Fibroblast of gingiva (primary cell): ENCODE measurements around the gene GABRP.
"Not testable (repeated sequence)": the region's sequence is repeated elsewhere in the genome, so short reads cannot be mapped to it uniquely, and the experiment has no call there.

Experiments
- DNase-seq: peaks from one replicate; pipeline ENCODE4 v3.0.0-alpha.2; 2011; ENCODE audit warnings: low read depth

GABRP gene

DNA sequence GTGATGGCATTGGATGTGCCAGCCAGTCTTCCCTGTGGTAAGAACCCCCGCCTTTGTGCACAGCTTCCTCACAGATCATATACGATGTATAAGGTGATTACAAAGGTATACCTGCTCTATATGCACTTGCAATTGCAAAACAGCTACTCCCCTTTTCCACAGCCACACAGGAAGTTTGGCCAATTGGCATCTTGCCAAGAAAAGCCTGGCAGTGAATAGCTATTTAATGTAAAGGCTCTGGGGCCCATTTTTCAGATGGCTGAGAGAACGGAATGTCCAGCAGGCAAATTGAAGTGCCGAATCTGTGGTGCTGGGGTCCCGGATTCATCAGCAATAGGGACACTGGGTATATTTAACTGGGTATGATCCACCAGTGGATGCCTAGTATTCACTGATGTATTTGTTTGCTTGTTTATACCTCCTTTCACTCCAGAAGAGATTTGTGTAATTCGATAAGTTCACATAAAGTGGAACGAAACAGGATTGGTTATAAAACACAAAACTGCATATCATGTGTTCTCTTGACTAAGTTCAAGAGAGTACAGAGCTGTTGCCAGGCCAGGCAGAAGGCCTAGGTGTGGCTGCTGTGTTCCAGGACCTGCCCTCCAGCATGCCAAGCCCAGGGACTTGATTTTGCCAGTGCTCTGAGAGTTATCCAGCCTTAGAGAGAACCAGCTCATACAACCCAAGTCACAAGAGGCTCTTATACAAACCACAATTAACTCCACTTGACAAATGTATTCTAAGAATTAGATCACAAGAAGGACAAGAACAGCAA is 27.7 kb upstream of the GABRP start:
- DNase-seq: no peak

DNA sequence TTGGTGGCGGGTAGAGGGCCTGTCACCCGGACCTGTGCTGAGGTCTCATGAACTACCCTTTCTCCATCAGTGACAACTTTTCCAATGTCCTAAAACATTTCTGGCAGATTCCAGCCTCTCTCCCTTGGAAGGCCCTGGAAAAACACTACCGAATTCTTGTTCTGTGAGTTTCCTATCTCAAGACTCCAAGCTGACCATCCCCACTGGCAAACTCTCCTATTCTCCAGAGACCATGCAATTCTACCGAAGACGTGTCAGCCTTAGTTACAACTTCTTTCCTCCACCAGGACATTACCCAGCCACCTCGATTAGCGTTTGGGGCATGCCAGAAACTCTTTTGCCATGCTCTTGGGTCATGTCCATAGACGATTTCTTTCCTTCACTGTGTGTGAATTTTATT is 26.8 kb upstream of the GABRP start:
- DNase-seq: no peak

- peak; percentile 29 for DNase-seq
Measured at GRCh38 chr5:170757182-170757601, 26.3 kb upstream of the GABRP start.

- DNase-seq: no peak
Measured at GRCh38 chr5:170757669-170758068, 25.9 kb upstream of the GABRP start.

DNA sequence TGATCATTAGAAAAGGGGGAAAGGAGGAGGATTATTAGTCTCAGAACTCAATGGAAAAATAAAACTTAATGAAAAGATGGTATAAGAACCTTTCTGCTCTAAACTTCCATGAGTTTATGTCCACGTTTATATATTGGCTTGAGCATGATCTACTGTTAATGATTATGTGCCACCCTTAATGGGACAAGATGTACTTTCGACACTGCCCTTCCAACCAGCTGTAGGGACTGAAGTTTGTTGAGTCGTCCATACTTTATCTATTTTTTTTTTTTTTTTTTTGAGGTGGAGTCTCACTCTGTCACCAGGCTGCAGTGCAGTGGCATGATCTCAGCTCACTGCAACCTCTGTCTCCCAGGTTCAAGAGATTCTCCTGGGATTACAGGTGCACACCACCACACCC is 25.0 kb upstream of the GABRP start:
- no peak for DNase-seq

GRCh38 chr5:170760113-170760512 is 23.4 kb upstream of the GABRP start:
- no peak for DNase-seq

DNA sequence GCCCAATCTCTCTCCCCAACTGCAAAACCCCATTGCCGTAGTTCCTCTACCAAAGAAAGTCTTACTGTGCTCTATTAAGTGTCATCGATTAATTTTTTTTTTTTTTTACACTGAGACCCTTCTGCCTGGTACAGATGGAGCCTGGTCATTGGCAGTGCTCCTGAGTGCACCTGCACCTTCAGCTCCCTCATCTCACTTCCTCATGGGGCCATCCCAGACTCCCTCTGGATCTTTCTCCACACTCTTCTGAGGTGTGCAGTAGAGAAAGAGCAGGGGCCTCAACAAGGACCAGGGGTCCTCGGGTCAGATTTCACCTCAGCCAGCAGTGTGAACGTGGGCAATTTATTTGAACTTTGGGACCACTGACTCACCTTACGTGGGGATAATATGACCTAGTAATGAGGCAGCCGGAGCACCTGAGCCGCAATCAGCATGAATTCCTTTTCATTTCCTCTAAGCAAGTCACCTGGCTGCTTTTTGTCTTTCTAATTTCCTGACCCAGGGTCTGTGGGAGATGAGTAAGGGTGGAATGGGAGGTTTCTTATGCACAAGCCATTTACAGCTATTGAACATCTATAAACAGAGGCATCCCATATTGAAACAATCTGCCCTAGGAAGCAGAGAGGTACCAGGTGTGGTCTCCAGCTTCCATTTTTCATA is 22.3 kb upstream of the GABRP start:
- DNase-seq: no peak

GRCh38 chr5:170761708-170762066 is 21.8 kb upstream of the GABRP start:
- no peak for DNase-seq

DNA sequence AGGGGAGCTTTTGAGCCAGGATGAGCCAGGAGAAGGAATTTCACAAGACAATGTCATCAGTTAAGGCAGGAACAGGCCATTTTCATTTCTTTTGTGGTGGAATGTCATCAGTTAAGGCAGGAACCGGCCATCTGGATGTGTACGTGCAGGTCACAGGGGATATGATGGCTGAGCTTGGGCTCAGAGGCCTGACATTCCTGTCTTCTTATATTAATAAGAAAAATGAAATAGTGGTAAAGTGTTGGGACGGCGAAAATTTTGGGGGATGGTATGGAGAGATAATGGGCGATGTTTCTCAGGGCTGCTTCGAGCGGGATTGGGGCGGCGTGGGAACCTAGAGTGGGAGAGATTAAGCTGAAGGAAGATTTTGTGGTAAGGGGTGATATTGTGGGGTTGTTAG is 21.2 kb upstream of the GABRP start:
- not testable (repeated sequence) for DNase-seq

- DNase-seq: not testable (repeated sequence)
Measured at GRCh38 chr5:170765868-170766267, 17.7 kb upstream of the GABRP start.

GRCh38 chr5:170769246-170769645 is 14.3 kb upstream of the GABRP start:
- no peak for DNase-seq

- DNase-seq: no peak
Measured at GRCh38 chr5:170769898-170770416, 13.6 kb upstream of the GABRP start.

GRCh38 chr5:170771496-170771895 is 12.0 kb upstream of the GABRP start:
- DNase-seq: no peak

DNA sequence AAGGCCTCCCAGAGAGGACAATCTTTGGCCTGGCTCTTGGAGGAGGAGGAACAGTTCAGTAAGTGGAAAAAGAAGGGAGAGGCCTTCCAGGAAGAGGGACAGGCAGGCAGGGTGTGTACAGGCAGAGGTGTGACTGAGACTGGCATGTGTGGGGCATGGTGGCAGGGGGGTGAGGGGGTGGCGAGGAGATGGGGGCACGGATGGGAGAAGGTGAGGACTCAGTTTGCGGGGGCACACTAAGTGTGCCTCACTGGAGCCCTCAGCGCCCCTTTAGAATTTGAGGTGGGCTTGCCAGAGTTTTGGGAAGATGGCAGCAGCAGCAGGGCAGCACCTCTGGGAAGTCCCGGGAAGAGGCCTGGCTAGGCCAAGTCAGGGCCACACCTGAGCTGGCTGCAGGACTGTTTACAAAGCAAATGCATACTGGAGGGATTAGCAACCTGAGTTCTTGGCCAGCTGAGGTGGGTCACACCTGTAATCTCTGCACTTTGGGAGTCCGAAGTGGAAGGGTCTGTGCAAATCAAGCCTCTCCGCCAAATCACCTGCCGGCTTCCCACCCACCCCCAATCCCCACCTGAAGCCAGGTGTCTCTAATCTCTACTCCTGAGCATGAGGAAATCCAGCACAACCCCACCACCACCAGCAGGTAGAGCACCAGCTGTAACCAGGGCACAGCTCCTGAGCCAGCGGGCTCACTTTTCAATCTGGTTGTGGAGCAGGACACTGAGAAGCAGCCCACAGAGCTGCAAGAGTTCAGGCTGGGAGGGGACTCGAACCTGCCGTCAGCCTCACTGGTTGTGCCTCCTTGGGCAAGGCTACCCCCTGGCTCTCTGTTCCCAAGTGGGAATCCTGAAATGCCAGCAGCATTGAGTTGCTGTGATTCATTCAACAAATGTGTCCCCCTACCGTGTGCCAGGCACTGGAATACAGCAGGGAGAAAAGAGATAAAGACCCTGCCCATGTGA is 10.2 kb upstream of the GABRP start:
- DNase-seq: no peak

DNA sequence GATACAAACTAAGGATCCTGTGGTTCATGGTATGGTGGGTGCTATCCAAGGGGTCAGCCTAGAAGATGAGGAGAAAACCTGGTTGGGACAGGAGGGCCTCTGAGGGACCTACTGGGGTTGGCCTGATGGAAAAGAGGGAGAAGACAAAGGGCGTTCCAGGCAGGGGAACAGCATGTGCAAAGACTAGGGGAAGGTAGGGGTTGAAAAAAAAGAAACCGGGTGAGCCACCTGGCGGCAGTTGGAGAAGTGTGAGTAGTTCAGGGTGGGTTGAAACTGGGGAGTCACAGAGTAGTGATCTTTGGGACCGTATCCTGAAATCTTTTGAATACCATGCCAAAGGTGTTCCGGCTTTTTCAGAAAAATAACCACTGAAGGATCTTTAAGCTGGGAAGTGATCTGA is 8.7 kb upstream of the GABRP start:
- DNase-seq: no peak

GRCh38 chr5:170781946-170782345 is 1.6 kb upstream of the GABRP start:
- no peak for DNase-seq

GRCh38 chr5:170782438-170782837 is 1.1 kb upstream of the GABRP start:
- DNase-seq: no peak

DNA sequence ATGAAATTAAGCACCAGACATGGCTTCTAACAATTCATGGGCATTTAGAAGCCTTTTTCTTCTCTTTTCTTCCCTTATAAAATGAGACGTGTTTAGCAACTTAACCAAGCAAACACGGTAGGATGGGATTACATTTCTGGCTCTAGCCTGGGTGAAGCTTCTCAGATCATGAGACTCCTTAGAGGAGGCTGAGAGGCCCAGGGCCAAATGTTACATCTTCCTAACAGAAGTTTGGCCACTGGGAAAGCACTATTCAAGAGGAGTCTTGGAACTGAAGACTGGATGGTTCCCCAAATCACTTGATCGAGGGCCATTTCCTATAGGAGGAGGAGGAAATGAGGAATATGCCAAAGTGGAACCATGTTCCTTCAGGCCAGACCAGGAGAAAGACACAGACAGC is 1.9 kb downstream of the GABRP start:
- no peak for DNase-seq

GRCh38 chr5:170787216-170787615 is 3.7 kb downstream of the GABRP start:
- DNase-seq: no peak

DNA sequence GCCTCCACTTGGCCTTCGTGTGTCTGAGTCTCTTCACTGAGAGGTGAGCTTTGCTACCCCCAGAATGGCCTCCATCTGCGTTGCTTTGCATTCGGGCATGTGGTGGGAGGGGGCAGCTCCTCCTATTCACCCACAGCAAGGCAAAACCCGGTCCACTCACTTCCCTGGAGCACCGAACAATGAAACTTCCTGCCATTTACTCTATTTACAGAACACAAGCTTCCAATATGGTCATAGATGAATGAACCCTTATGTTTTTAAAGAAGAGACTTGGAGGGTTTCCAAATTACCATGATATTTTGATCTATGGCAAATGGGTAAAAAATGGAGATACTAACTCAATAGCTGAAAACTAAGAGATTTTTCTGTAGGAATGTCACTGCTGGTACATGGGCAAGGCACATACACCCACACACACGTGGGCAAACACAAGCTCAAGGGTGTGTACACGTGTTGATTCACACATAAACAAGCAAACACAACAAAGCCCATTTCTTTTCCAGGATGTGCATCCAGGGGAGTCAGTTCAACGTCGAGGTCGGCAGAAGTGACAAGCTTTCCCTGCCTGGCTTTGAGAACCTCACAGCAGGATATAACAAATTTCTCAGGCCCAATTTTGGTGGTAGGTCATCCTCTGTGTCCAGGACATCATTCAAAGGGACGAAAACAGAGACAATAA is 5.2 kb downstream of the GABRP start:
- DNase-seq: no peak

GRCh38 chr5:170791325-170791954 is 7.9 kb downstream of the GABRP start:
- DNase-seq: peak; percentile 52
